Glutamatergic neuron (in vitro differentiated cells): Measurements from ENCODE around the gene MKNK2. TPM values are rescaled to one million over a fixed set of nuclear protein-coding genes. Genes with fewer than 3 reads are reported as not detected.

ENCODE experiments used
- DNase-seq: peaks from one replicate; pipeline ENCODE4 v3.0.0; 2022
- H3K27ac Mint-ChIP-seq: one replicate; pipeline ENCODE4 v1.8.0; 2020; ENCODE audit warnings: mild to moderate bottlenecking, mixed read lengths, inconsistent platforms; ENCODE audit not compliant: unreplicated experiment
- H3K27me3 Mint-ChIP-seq: one replicate; pipeline ENCODE4 v1.8.0; 2020; ENCODE audit warnings: mild to moderate bottlenecking, moderate library complexity, mixed read lengths, inconsistent platforms; ENCODE audit not compliant: unreplicated experiment
- H3K36me3 Mint-ChIP-seq: one replicate; pipeline ENCODE4 v1.8.0; 2020; ENCODE audit warnings: mild to moderate bottlenecking, mixed read lengths, inconsistent platforms; ENCODE audit not compliant: unreplicated experiment
- H3K4me1 Mint-ChIP-seq: one replicate; pipeline ENCODE4 v1.8.0; 2020; ENCODE audit warnings: mild to moderate bottlenecking, low read depth, mixed read lengths, inconsistent platforms; ENCODE audit not compliant: unreplicated experiment
- H3K4me3 Mint-ChIP-seq: one replicate; pipeline ENCODE4 v1.8.0; 2020; ENCODE audit warnings: mild to moderate bottlenecking, mixed read lengths, inconsistent platforms; ENCODE audit not compliant: unreplicated experiment
- H3K9me3 Mint-ChIP-seq: one replicate; pipeline ENCODE4 v1.8.0; 2020; ENCODE audit warnings: mild to moderate bottlenecking, moderate library complexity, mixed read lengths, inconsistent platforms; ENCODE audit not compliant: unreplicated experiment
- CTCF ChIP-seq: fragments of 200-600 bp; sonication (generic); IDR thresholded peaks from one replicate; pipeline ENCODE4 v1.5.0; 2021; ENCODE audit not compliant: partially characterized antibody, unreplicated experiment
- total RNA-seq: library from RNA; stranded (reverse); fragmentation: NEBNext Ultra II Directional; extraction: Animal tissue kit (Norgen Biotek cat#: 25700); gene quantifications from one replicate; pipeline ENCODE4 v1.2.1, GENCODE V29; 2021; ENCODE audit not compliant: unreplicated experiment

The MKNK2 gene
- total RNA-seq, 1 donor from 2014 or later, result 149 TPM

- TF ChIP-seq CTCF, result no peak
- peaks cover 3% of the 10 kb centered on the region for H3K27me3 Mint-ChIP-seq
Observed at GRCh38 chr19:2018752-2019151, 32.3 kb downstream of the MKNK2 start.

GRCh38 chr19:2016041-2016807, 34.8 kb downstream of the MKNK2 start:
- TF ChIP-seq CTCF, result no peak
- Mint-ChIP-seq H3K4me3 (peak overlapping the region; percentile 73), H3K4me1 (no peaks in the 10 kb centered on the region), H3K9me3 (peaks cover 2% of the 10 kb centered on the region), H3K27ac (no peak overlapping the region), H3K36me3 (no peaks in the 10 kb centered on the region), H3K27me3 (peaks cover 2% of the 10 kb centered on the region)
- peak; percentile 49 for DNase-seq

More at GRCh38 chr19:2018752-2019151, 32.3 kb downstream of the MKNK2 start:
- Mint-ChIP-seq H3K4me1 (no peaks in the 10 kb centered on the region), H3K27ac (no peak overlapping the region), H3K9me3 (no peaks in the 10 kb centered on the region), H3K4me3 (no peak overlapping the region), H3K36me3 (no peaks in the 10 kb centered on the region)
- no peak for DNase-seq

GRCh38 chr19:2015608-2015950, 35.5 kb downstream of the MKNK2 start, which contains the start of gene BTBD2:
Gene BTBD2, minus strand, starts transcription at chr19:2015714. Its CDS starts 11 bp downstream, at chr19:2015703.
- Mint-ChIP-seq H3K4me1 (no peaks in the 10 kb centered on the region), H3K4me3 (peak within 1 kb of the TSS; percentile 73), H3K27ac (no peak within 1 kb of the TSS), H3K36me3 (no peaks in the 10 kb centered on the region), H3K9me3 (peaks cover 2% of the 10 kb centered on the region), H3K27me3 (peaks cover 2% of the 10 kb centered on the region)
- no peak for TF ChIP-seq CTCF
- peak; percentile 61 for DNase-seq

- Mint-ChIP-seq H3K4me1 (no peaks in the 10 kb centered on the region), H3K4me3 (peak overlapping the region; percentile 49), H3K9me3 (peaks cover 3% of the 10 kb centered on the region), H3K27ac (no peak overlapping the region), H3K36me3 (no peaks in the 10 kb centered on the region), H3K27me3 (peaks cover 2% of the 10 kb centered on the region)
- DNase-seq, result peak; percentile 49
- TF ChIP-seq CTCF, result no peak
Observed at GRCh38 chr19:2014731-2015607, 36.1 kb downstream of the MKNK2 start.
